ENCODE results near the gene MRPL23.

MRPL23 gene

GRCh38 chr11:1994121-1994520, 47.0 kb downstream of the MRPL23 start:
- Histone ChIP-seq H3K9ac (ENCODE audit: low read length) (no peak overlapping the region), H3K4me3 (ENCODE audit: insufficient read depth, low read length, poor library complexity, severe bottlenecking) (no peak overlapping the region), H3K4me2 (ENCODE audit: low read depth, low read length, poor library complexity, severe bottlenecking) (no peak overlapping the region), H3K27me3 (ENCODE audit: low read length) (no peaks in the 10 kb centered on the region), H3F3A (ENCODE audit: insufficient read depth) (no peaks in the 10 kb centered on the region), H3K27ac (ENCODE audit: low read depth, low read length) (no peak overlapping the region), H4K20me1 (ENCODE audit: low read depth, low read length) (no peaks in the 10 kb centered on the region), H3K9me3 (ENCODE audit: insufficient read depth, low read length) (no peaks in the 10 kb centered on the region), H3K79me2 (ENCODE audit: insufficient read depth, low read length) (no peaks in the 10 kb centered on the region), H3K9me2 (replicated peaks; ENCODE audit: insufficient read depth, low read length) (no peaks in the 10 kb centered on the region), H3K36me3 (ENCODE audit: low read length) (no peaks in the 10 kb centered on the region), H2AFZ (ENCODE audit: low read depth, low read length, severe bottlenecking) (no peak overlapping the region)
- no peak for TF ChIP-seq CTCF (IDR thresholded peaks at IDR 0.05; ENCODE audit: insufficient read depth, low read length, poor library complexity, severe bottlenecking)
- TF ChIP-seq EZH2phosphoT487 (conservative IDR thresholded peaks at IDR 0.05; ENCODE audit: low read length) = no peak

GRCh38 chr11:1997755-1998154, 50.6 kb downstream of the MRPL23 start, which contains the start of gene H19:
Gene H19, minus strand, starts transcription at chr11:1997842.
- TF ChIP-seq CTCF (IDR thresholded peaks at IDR 0.05; ENCODE audit: insufficient read depth, low read length, poor library complexity, severe bottlenecking) = no peak
- no peak for TF ChIP-seq EZH2phosphoT487 (conservative IDR thresholded peaks at IDR 0.05; ENCODE audit: low read length)
- Histone ChIP-seq H3K4me3 (ENCODE audit: insufficient read depth, low read length, poor library complexity, severe bottlenecking) (no peak within 1 kb of the TSS), H3K36me3 (ENCODE audit: low read length) (no peaks in the 10 kb centered on the region), H4K20me1 (ENCODE audit: low read depth, low read length) (no peaks in the 10 kb centered on the region), H3K9me2 (replicated peaks; ENCODE audit: insufficient read depth, low read length) (no peaks in the 10 kb centered on the region), H3K4me2 (ENCODE audit: low read depth, low read length, poor library complexity, severe bottlenecking) (no peak within 1 kb of the TSS), H3F3A (ENCODE audit: insufficient read depth) (no peaks in the 10 kb centered on the region), H3K9ac (ENCODE audit: low read length) (no peak within 1 kb of the TSS), H3K27ac (ENCODE audit: low read depth, low read length) (no peak within 1 kb of the TSS), H2AFZ (ENCODE audit: low read depth, low read length, severe bottlenecking) (no peak within 1 kb of the TSS), H3K27me3 (ENCODE audit: low read length) (no peaks in the 10 kb centered on the region), H3K9me3 (ENCODE audit: insufficient read depth, low read length) (no peaks in the 10 kb centered on the region), H3K79me2 (ENCODE audit: insufficient read depth, low read length) (no peaks in the 10 kb centered on the region)

GRCh38 chr11:1998290-1998689, 51.2 kb downstream of the MRPL23 start:
- Histone ChIP-seq H3K4me2 (ENCODE audit: low read depth, low read length, poor library complexity, severe bottlenecking) (no peak overlapping the region), H4K20me1 (ENCODE audit: low read depth, low read length) (no peaks in the 10 kb centered on the region), H3K36me3 (ENCODE audit: low read length) (no peaks in the 10 kb centered on the region), H3K27ac (ENCODE audit: low read depth, low read length) (no peak overlapping the region), H3K9me2 (replicated peaks; ENCODE audit: insufficient read depth, low read length) (no peaks in the 10 kb centered on the region), H2AFZ (ENCODE audit: low read depth, low read length, severe bottlenecking) (no peak overlapping the region), H3K4me3 (ENCODE audit: insufficient read depth, low read length, poor library complexity, severe bottlenecking) (no peak overlapping the region), H3K9me3 (ENCODE audit: insufficient read depth, low read length) (no peaks in the 10 kb centered on the region), H3K9ac (ENCODE audit: low read length) (no peak overlapping the region), H3K79me2 (ENCODE audit: insufficient read depth, low read length) (no peaks in the 10 kb centered on the region), H3F3A (ENCODE audit: insufficient read depth) (no peaks in the 10 kb centered on the region), H3K27me3 (ENCODE audit: low read length) (no peaks in the 10 kb centered on the region)
- TF ChIP-seq CTCF (IDR thresholded peaks at IDR 0.05; ENCODE audit: insufficient read depth, low read length, poor library complexity, severe bottlenecking) (no peak), EZH2phosphoT487 (conservative IDR thresholded peaks at IDR 0.05; ENCODE audit: low read length) (no peak)

Measured in SU-DHL-6 (cell line).